B cell (primary cell): ENCODE results near the gene MILR1. TPM values are rescaled to one million over a fixed set of nuclear protein-coding genes. Genes with fewer than 3 reads are reported as not detected.
A peak's percentile ranks its signal among the peaks of the same experiment; 100 is the strongest.

Experiments
- ATAC-seq: fragments of 200-7000 bp; cut with Tn5 transposase; one replicate; pipeline ENCODE4 v1.10.0; 2021; ENCODE audit warnings: low read depth, mild to moderate bottlenecking, moderate number of reproducible peaks, moderate library complexity
- CTCF ChIA-PET: fragments of 350-600 bp; sonication (Branson Sonifier 250); formaldehyde crosslinking; loops from one replicate; lab custom pipeline; 2021; ENCODE audit warnings: antibody characterized with exemption, inconsistent platforms; lab: Charles Lee
- POLR2A ChIA-PET: fragments of 350-600 bp; sonication (Branson Sonifier 250); formaldehyde crosslinking; loops from one replicate; lab custom pipeline; 2021; ENCODE audit warnings: antibody characterized with exemption; lab: Charles Lee
- DNase-seq: peaks from one replicate; pipeline ENCODE4 v3.0.0; 2013
- H2AFZ ChIP-seq: 2 replicates; pipeline ENCODE4 v1.6.1; 2012; ENCODE audit warnings: mild to moderate bottlenecking, low read depth, low read length; ENCODE audit not compliant: insufficient read depth, poor library complexity, severe bottlenecking
- H3K27ac ChIP-seq, 2 donors: 1 replicate in 1 of 2; 2 replicates in 1 of 2; pipeline ENCODE4 v1.5.1; 2012 to 2013; ENCODE audit warnings: low read length in 2 of 2, mild to moderate bottlenecking in 2 of 2, moderate library complexity in 1 of 2
- H3K27me3 ChIP-seq, 4 experiments: fragments of 200-600 bp in 1 of 4; sonication (generic) in 1 of 4; replicated peaks in 1 of 4; 1 replicate in 2 of 4; 2 replicates in 2 of 4; pipeline versions ENCODE4 v1.6.1 to v1.7.0; 2013 to 2016; ENCODE audit warnings: low read length in 3 of 4, mild to moderate bottlenecking in 2 of 4, mixed read lengths in 1 of 4, moderate library complexity in 1 of 4; ENCODE audit not compliant: insufficient read depth in 4 of 4, control insufficient read depth in 3 of 4; ENCODE audit errors: control extremely low read depth in 1 of 4
- H3K36me3 ChIP-seq, 2 experiments: replicated peaks in 1 of 2; 1 replicate in 1 of 2; 2 replicates in 1 of 2; pipeline versions ENCODE4 v1.6.1 to v1.7.1; 2013; ENCODE audit warnings: low read length in 1 of 2; ENCODE audit not compliant: insufficient read depth in 2 of 2, control insufficient read depth in 1 of 2; ENCODE audit errors: control extremely low read depth in 1 of 2, extremely low read depth in 1 of 2
- H3K4me1 ChIP-seq, 2 donors: fragments of 200-600 bp in 1 of 2; sonication (generic) in 1 of 2; 1 replicate in 1 of 2; 2 replicates in 1 of 2; pipeline versions ENCODE4 v1.5.1 to v1.6.1; 2013 to 2017; ENCODE audit warnings: low read length in 2 of 2; ENCODE audit not compliant: control insufficient read depth in 2 of 2, insufficient read depth in 2 of 2
- H3K4me2 ChIP-seq: replicated peaks from 2 replicates; pipeline ENCODE3; 2012; ENCODE audit warnings: mild to moderate bottlenecking, low read depth, low read length; ENCODE audit not compliant: poor library complexity, severe bottlenecking
- H3K4me3 ChIP-seq, 5 experiments: fragments of 200-600 bp in 1 of 5; sonication (generic) in 1 of 5; 1 replicate in 3 of 5; 2 replicates in 2 of 5; pipeline versions ENCODE4 v1.5.1 to v1.7.0; 2011 to 2016; ENCODE audit warnings: low read length in 4 of 5, mild to moderate bottlenecking in 4 of 5, low read depth in 2 of 5, control low read depth in 1 of 5, moderate library complexity in 1 of 5; ENCODE audit not compliant: insufficient read depth in 1 of 5; ENCODE audit errors: control extremely low read depth in 1 of 5, extremely low read depth in 1 of 5
- H3K79me2 ChIP-seq: fragments of 200-600 bp; sonication (generic); one replicate; pipeline ENCODE4 v1.6.0; 2016; ENCODE audit warnings: low read length; ENCODE audit not compliant: control insufficient read depth, insufficient read depth
- H3K9ac ChIP-seq: fragments of 200-600 bp; sonication (generic); 2 replicates; pipeline ENCODE4 v1.6.1; 2017; ENCODE audit warnings: mild to moderate bottlenecking, low read length, moderate library complexity
- H3K9me3 ChIP-seq, 3 donors: one replicate each; pipeline versions ENCODE4 v1.6.1 to v1.7.1; 2013; ENCODE audit warnings: low read length in 2 of 3; ENCODE audit not compliant: control insufficient read depth in 2 of 3, insufficient read depth in 1 of 3; ENCODE audit errors: control extremely low read depth in 1 of 3
- H4K20me1 ChIP-seq: 2 replicates; pipeline ENCODE4 v1.6.0; 2012; ENCODE audit warnings: mild to moderate bottlenecking, low read length; ENCODE audit not compliant: insufficient read depth, control insufficient read depth, poor library complexity, severe bottlenecking
- H3K27ac Mint-ChIP-seq: one replicate; pipeline ENCODE4 v1.8.0; 2021; ENCODE audit warnings: mixed read lengths
- H3K27me3 Mint-ChIP-seq: one replicate; pipeline ENCODE4 v1.8.0; 2021; ENCODE audit warnings: mixed read lengths
- H3K4me1 Mint-ChIP-seq: one replicate; pipeline ENCODE4 v1.8.0; 2021; ENCODE audit warnings: mixed read lengths
- H3K4me3 Mint-ChIP-seq: one replicate; pipeline ENCODE4 v1.8.0; 2021; ENCODE audit warnings: mixed read lengths
- H3K9me3 Mint-ChIP-seq: one replicate; pipeline ENCODE4 v1.8.0; 2022; ENCODE audit warnings: mixed read lengths; ENCODE audit not compliant: insufficient read depth
- CTCF ChIP-seq: fragments of 200-600 bp; IDR thresholded peaks from one replicate; pipeline ENCODE4 v1.8.0; 2022; ENCODE audit warnings: antibody characterized with exemption, mild to moderate bottlenecking
- EZH2 ChIP-seq: IDR thresholded peaks from 2 replicates; pipeline ENCODE4 v1.6.1; 2012; ENCODE audit warnings: borderline replicate concordance, low read depth, mild to moderate bottlenecking, moderate library complexity, low read length; ENCODE audit not compliant: insufficient read depth, poor library complexity, severe bottlenecking
- WGBS: methylation state at CpG from one replicate; pipeline ENCODE4 v1.1.5; 2013; ENCODE audit warnings: missing lambda C conversion rate; ENCODE audit not compliant: insufficient coverage; 5-methylcytosine and 5-hydroxymethylcytosine counted together
- intact Hi-C: fragments of 100-400 bp; cut with micrococcal nuclease; formaldehyde crosslinking; loops from one replicate; pipeline ENCODE4 v1.10.0; 2022
- polyA plus RNA-seq: library from polyadenylated mRNA; depleted of rRNA; stranded (reverse); fragments of >200 nt; gene quantifications from 2 replicates; pipeline ENCODE4 v1.2.3, GENCODE V29; 2012
- total RNA-seq, 2 donors: library from RNA; stranded (reverse); fragments of 120-200 nt in 1 of 2; gene quantifications; 1 replicate in 1 of 2; 2 replicates in 1 of 2; pipeline versions ENCODE4 v1.2.3 to v1.2.4, GENCODE V29; 2013 to 2022

Gene MILR1
- total and polyA plus RNA-seq, 2 donors (not counting 1 experiment from before 2014, with no cell fraction given), result 9.4 to 38.0 TPM

GRCh38 chr17:64498308-64499203 is 49.6 kb downstream of the MILR1 start:
- H4K20me1 ChIP-seq, result peaks cover 48% of the 10 kb centered on the region
- TF ChIP-seq EZH2 (no peak), CTCF (no peak)
- ATAC-seq (no peak), DNase-seq (no peak)
- CTCF ChIA-PET, result interaction anchor here (0.6 to 6.9 kb wide), 4 partner anchors 9 to 171 kb away, joined by 3 to 112 read pairs (median 5); partner anchors contain the start of gene CEP95
- peaks cover 4 to 44% of the 10 kb centered on the region in 2 experiments for H3K36me3 ChIP-seq
- H3K27ac Mint-ChIP-seq, result peak overlapping the region; percentile 98
- no peaks in the 10 kb centered on the region for H3K9me3 ChIP-seq
- H3K4me3 ChIP-seq, result no peak overlapping the region
- H3K4me1 Mint-ChIP-seq, result peaks cover 79% of the 10 kb centered on the region
- peaks cover 33 to 38% of the 10 kb centered on the region in 2 donors for H3K4me1 ChIP-seq
- peak overlapping the region; percentile 99 for H3K4me3 Mint-ChIP-seq
- intact Hi-C loops, result loop anchor here (5.0 kb wide), 2 partner anchors 176 to 566 kb away; partner anchors contain the start of gene CD79B
- H3K79me2 ChIP-seq, result peaks cover 49% of the 10 kb centered on the region
- H3K27ac ChIP-seq, result peak overlapping the region in 1 of 2 donors; percentile 76
- H3K9ac ChIP-seq, result no peak overlapping the region
- WGBS, result no CpG with 5 or more reads among the region's 7 CpGs
- POLR2A ChIA-PET, result interaction anchor here (0.6 to 4.6 kb wide), 2 partner anchors 8 to 130 kb away, joined by 3 to 97 read pairs; partner anchors contain the start of genes CEP95 and DDX5
- no peak overlapping the region for H3K4me2 ChIP-seq
- H2AFZ ChIP-seq, result no peak overlapping the region
- H3K27me3 Mint-ChIP-seq, result no peaks in the 10 kb centered on the region
- no peaks in the 10 kb centered on the region for H3K9me3 Mint-ChIP-seq
- H3K27me3 ChIP-seq, result no peaks in the 10 kb centered on the region
